K562 (cell line): ENCODE data around the gene CAPZB. TPM values are rescaled to one million over a fixed set of nuclear protein-coding genes. Genes with fewer than 3 reads are reported as not detected.

Experiments
- C11orf30 ChIP-seq: fragments of 450-650 bp; IDR thresholded peaks from 2 replicates; pipeline ENCODE4 v1.6.1; 2016; ENCODE audit warnings: low read depth, mild to moderate bottlenecking
- CAMTA2 ChIP-seq: fragments of 250-450 bp; sonication (Bioruptor Pico); conservative IDR thresholded peaks from 2 replicates; pipeline ENCODE4 v1.5.1; 2022
- CBFB ChIP-seq: sonication (generic); formaldehyde crosslinking; IDR thresholded peaks from 2 replicates; pipeline ENCODE4 v1.4.0; 2020; ENCODE audit warnings: mild to moderate bottlenecking, missing genetic modification reagents
- CC2D1A ChIP-seq: fragments of 450-650 bp; IDR thresholded peaks from 2 replicates; pipeline ENCODE4 v1.6.1; 2017; ENCODE audit warnings: mild to moderate bottlenecking
- CREM ChIP-seq: IDR thresholded peaks from 2 replicates; pipeline ENCODE4 v1.6.1; 2014; ENCODE audit warnings: antibody characterized with exemption, low read depth
- GATA2 ChIP-seq: sonication (generic); formaldehyde crosslinking; IDR thresholded peaks from 2 replicates; pipeline ENCODE4 v1.4.0; 2020; ENCODE audit warnings: mild to moderate bottlenecking, missing genetic modification reagents
- RCOR1 ChIP-seq, 2 experiments: IDR thresholded peaks; 2 replicates each; pipeline ENCODE4 v1.6.1; 2012; ENCODE audit warnings: low read depth in 2 of 2, low read length in 2 of 2, borderline replicate concordance in 1 of 2, improper control_type of control experiment in 1 of 2
- RUNX1 ChIP-seq: sonication (generic); IDR thresholded peaks from 2 replicates; pipeline ENCODE4 v1.6.1; 2016; ENCODE audit warnings: antibody characterized with exemption, low read depth
- SMAD4 ChIP-seq: fragments of 250-450 bp; sonication (Bioruptor Pico); conservative IDR thresholded peaks from 2 replicates; pipeline ENCODE4 v1.8.0; 2021; ENCODE audit warnings: inconsistent platforms, mild to moderate bottlenecking, moderate library complexity
- TAL1 ChIP-seq: fragments of 450-650 bp; IDR thresholded peaks from 2 replicates; pipeline ENCODE4 v1.6.1; 2016; ENCODE audit warnings: mild to moderate bottlenecking
- TOE1 ChIP-seq, 2 experiments: fragments of 450-650 bp in 1 of 2; sonication (generic) in 1 of 2; formaldehyde crosslinking in 1 of 2; IDR thresholded peaks; 2 replicates each; pipeline versions ENCODE4 v1.7.1 to v1.8.0; 2016 to 2022; ENCODE audit warnings: borderline replicate concordance in 2 of 2, mild to moderate bottlenecking in 2 of 2, antibody characterized with exemption in 1 of 2, inconsistent platforms in 1 of 2, low read depth in 1 of 2, missing genetic modification reagents in 1 of 2, moderate library complexity in 1 of 2
- ZFP36 ChIP-seq: fragments of 150-350 bp; IDR thresholded peaks from 2 replicates; pipeline ENCODE4 v1.6.1; 2018; ENCODE audit warnings: low read length, low read depth; ENCODE audit not compliant: partially characterized antibody
- polyA plus RNA-seq, 8 experiments: library from polyadenylated mRNA; depleted of rRNA in 4 of 8; stranded (reverse) in 5 of 8; unstranded in 3 of 8; fragments of >200 nt; fragmentation: Nextera tagmentation in 2 of 8; fragmentation: Illumina TruSeq in 1 of 8; extraction: Ambion mirVana in 2 of 8; extraction: Trizol in 1 of 8; gene quantifications; 2 replicates each; pipeline versions ENCODE4 v1.2.1 to v1.2.3, GENCODE V29; 2011 to 2014; ENCODE audit warnings: inconsistent platforms in 1 of 8, missing spikeins in 1 of 8
- total RNA-seq, 7 experiments: library from RNA; depleted of rRNA in 6 of 7; stranded (reverse); fragments of >200 nt in 6 of 7; fragmentation: Illumina TruSeq in 2 of 7; extraction: Trizol in 2 of 7; gene quantifications; 2 replicates each; pipeline versions ENCODE4 v1.2.1 to v1.2.3, GENCODE V29; 2011 to 2021; ENCODE audit warnings: low replicate concordance in 1 of 7
- TF ChIP-seq, protein P1 (sequence below): sonication (generic); formaldehyde crosslinking; IDR thresholded peaks from 2 replicates; pipeline ENCODE4 v1.8.0; 2022; ENCODE audit warnings: missing genetic modification reagents, mild to moderate bottlenecking, moderate library complexity, borderline replicate concordance
- TF ChIP-seq, protein P2 (sequence below), 2 experiments: fragments of 250-450 bp in 1 of 2; fragments of 450-650 bp in 1 of 2; sonication (Bioruptor Pico) in 1 of 2; IDR thresholded peaks; 2 replicates each; pipeline versions ENCODE4 v1.6.1 to v1.8.0; 2016 to 2021; ENCODE audit warnings: mild to moderate bottlenecking in 2 of 2, moderate library complexity in 2 of 2, missing compliant biosample characterization in 1 of 2, missing genetic modification characterization in 1 of 2
- TF ChIP-seq, protein P3 (sequence below): fragments of 450-650 bp; IDR thresholded peaks from 2 replicates; pipeline ENCODE4 v1.6.1; 2018; ENCODE audit not compliant: partially characterized antibody
- TF ChIP-seq, protein P4 (sequence below): fragments of 200-800 bp; sonication (Bioruptor generic); IDR thresholded peaks from 2 replicates; pipeline ENCODE4 v1.6.1; 2017; ENCODE audit warnings: missing genetic modification characterization, missing compliant biosample characterization

The CAPZB gene
- total and polyA plus RNA-seq, 9 of the 15 experiments (the other 6 are each of a cell fraction or from before 2014, with no cell fraction given): 57.6 to 297 (median 125) TPM

DNA sequence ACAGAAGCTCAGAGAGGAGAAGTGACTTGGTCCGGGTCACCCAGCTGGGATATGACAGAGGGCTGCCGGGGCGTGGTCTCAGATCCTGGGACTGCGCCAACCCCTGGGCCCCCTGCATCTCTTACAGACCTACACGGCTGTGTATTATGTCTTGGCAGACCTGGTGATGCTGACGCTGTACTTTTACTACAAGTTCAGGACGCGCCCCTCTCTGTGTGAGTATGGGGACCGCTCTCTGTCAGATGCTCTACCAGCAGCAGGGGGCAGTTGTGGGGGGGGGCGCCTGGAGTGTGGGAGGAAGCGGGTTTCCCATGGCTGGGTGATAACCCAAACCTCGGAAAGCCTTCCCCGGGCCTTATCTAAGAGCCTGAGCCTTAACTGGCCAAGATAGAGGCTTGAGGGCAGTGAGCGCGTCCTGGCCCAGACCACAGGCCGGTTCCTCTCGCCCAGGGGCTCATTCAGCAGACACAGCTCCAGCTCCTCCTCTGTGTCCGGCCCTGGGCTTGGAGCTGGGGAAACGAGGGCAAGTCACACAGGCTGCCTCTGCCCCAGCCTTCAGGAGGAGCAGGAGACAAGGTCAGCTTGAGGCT lies 159.9 kb downstream of the CAPZB start (continued):
- peak; percentile 25 for TF ChIP-seq ZFP36
- peak; percentile 61; the same call in 1 of the 2 replicates for TF ChIP-seq RUNX1
- TF ChIP-seq, protein P1, sequence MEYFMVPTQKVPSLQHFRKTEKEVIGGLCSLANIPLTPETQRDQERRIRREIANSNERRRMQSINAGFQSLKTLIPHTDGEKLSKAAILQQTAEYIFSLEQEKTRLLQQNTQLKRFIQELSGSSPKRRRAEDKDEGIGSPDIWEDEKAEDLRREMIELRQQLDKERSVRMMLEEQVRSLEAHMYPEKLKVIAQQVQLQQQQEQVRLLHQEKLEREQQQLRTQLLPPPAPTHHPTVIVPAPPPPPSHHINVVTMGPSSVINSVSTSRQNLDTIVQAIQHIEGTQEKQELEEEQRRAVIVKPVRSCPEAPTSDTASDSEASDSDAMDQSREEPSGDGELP (CRISPR knock-in tag): peak; percentile 80
- peak; percentile 52; the same call in 1 of the 2 replicates for TF ChIP-seq TAL1
- TF ChIP-seq, protein P2, sequence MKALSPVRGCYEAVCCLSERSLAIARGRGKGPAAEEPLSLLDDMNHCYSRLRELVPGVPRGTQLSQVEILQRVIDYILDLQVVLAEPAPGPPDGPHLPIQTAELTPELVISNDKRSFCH (CRISPR knock-in tag; IDR thresholded peaks at IDR 0.05): no peak
- TF ChIP-seq, protein P2 (tag; IDR thresholded peaks at IDR 0.05): peak; percentile 55; the same call in 1 of the 2 replicates
- TF ChIP-seq CBFB: peak; percentile 62; the same call in 1 of the 2 replicates
- 0 out of 2 replicates have a peak, but pooled peaks have one; percentile 27 for TF ChIP-seq TOE1 (IDR thresholded peaks at IDR 0.05; ENCODE audit: borderline replicate concordance)
- TF ChIP-seq TOE1 (CRISPR knock-in tag; IDR thresholded peaks at IDR 0.05; ENCODE audit: borderline replicate concordance, low read depth): no peak
- peak; percentile 22; the same call in 1 of the 2 replicates for TF ChIP-seq CREM
- TF ChIP-seq CAMTA2: no peak
- TF ChIP-seq RCOR1 (IDR thresholded peaks at IDR 0.05; ENCODE audit: borderline replicate concordance in 1 of 2, low read depth in 2 of 2, low read length in 2 of 2): peak in 1 of 2 experiments; percentile 95; a peak in 2 of 4 replicates
- peak; percentile 81 for TF ChIP-seq GATA2 (CRISPR knock-in tag)
- peak; percentile 88 for TF ChIP-seq SMAD4 (CRISPR knock-in tag)
- peak; percentile 40 for TF ChIP-seq C11orf30
- TF ChIP-seq, protein P3, sequence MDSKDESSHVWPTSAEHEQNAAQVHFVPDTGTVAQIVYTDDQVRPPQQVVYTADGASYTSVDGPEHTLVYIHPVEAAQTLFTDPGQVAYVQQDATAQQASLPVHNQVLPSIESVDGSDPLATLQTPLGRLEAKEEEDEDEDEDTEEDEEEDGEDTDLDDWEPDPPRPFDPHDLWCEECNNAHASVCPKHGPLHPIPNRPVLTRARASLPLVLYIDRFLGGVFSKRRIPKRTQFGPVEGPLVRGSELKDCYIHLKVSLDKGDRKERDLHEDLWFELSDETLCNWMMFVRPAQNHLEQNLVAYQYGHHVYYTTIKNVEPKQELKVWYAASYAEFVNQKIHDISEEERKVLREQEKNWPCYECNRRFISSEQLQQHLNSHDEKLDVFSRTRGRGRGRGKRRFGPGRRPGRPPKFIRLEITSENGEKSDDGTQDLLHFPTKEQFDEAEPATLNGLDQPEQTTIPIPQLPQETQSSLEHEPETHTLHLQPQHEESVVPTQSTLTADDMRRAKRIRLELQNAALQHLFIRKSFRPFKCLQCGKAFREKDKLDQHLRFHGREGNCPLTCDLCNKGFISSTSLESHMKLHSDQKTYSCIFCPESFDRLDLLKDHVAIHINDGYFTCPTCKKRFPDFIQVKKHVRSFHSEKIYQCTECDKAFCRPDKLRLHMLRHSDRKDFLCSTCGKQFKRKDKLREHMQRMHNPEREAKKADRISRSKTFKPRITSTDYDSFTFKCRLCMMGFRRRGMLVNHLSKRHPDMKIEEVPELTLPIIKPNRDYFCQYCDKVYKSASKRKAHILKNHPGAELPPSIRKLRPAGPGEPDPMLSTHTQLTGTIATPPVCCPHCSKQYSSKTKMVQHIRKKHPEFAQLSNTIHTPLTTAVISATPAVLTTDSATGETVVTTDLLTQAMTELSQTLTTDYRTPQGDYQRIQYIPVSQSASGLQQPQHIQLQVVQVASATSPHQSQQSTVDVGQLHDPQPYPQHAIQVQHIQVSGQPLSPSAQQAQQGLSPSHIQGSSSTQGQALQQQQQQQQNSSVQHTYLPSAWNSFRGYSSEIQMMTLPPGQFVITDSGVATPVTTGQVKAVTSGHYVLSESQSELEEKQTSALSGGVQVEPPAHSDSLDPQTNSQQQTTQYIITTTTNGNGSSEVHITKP: peak; percentile 44
- TF ChIP-seq, protein P4, sequence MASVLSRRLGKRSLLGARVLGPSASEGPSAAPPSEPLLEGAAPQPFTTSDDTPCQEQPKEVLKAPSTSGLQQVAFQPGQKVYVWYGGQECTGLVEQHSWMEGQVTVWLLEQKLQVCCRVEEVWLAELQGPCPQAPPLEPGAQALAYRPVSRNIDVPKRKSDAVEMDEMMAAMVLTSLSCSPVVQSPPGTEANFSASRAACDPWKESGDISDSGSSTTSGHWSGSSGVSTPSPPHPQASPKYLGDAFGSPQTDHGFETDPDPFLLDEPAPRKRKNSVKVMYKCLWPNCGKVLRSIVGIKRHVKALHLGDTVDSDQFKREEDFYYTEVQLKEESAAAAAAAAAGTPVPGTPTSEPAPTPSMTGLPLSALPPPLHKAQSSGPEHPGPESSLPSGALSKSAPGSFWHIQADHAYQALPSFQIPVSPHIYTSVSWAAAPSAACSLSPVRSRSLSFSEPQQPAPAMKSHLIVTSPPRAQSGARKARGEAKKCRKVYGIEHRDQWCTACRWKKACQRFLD: peak; percentile 28; the same call in 1 of the 2 replicates
- peak; percentile 23; the same call in 1 of the 2 replicates for TF ChIP-seq CC2D1A
